CD4-positive, alpha-beta T cell treated with Interleukin-17A for 1 hour (primary cell): ENCODE results near the gene AKR1C2.
"Not testable (repeated sequence)": the region's sequence is repeated elsewhere in the genome, so short reads cannot be mapped to it uniquely, and the experiment has no call there.

Experiments
- DNase-seq: peaks from one replicate; pipeline ENCODE4 v3.0.0-alpha.2; 2020

AKR1C2 gene

DNA sequence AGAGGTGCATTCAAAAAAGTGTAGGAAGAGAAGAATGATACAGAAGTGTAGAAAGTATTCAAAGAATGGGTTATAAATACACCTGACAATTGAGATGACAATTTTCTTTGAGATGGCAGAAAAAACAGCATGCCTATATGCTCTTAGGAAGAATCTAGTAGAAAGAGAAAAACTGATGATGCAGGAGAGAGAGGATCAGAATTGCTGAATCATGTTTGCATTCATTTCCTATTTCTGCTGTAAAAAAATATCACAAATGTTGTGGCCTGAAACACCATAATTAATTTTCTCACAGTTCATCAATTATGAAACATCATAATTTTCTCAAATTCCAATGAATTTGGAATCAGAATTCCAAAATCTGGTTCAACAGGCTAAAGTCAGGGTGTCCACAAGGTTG, 50.3 kb downstream of the AKR1C2 start:
- DNase-seq = no peak

DNA sequence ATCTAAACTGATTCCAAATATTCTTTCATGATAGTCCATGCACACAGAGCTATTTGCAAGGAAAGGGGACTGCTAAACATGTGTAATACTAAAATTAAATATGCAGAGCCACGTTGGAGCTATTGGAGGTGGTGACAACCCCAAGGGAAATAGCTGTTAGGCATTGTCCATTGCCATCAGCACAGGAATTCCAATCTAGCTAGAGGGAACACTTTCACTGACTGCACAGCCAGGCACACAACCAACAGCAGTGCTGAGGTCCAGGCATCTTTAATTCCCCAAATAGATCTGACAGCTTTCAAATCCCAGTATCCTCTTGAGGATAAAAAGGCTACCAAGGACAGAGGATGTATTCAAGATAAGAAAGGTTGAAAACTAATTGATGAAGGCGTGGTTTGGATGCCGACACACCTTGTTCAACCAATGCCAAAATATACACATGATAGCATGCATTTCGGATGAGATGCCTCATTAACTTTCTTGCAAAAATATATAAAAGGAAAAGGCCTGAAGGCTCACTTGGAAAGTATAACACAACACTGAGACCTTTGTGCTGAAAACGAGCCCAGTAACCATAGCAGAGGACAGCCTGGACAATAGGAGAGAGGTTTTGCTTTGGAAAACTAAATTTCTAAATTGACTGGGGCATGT, 52.0 kb downstream of the AKR1C2 start:
- DNase-seq = not testable (repeated sequence)

DNA sequence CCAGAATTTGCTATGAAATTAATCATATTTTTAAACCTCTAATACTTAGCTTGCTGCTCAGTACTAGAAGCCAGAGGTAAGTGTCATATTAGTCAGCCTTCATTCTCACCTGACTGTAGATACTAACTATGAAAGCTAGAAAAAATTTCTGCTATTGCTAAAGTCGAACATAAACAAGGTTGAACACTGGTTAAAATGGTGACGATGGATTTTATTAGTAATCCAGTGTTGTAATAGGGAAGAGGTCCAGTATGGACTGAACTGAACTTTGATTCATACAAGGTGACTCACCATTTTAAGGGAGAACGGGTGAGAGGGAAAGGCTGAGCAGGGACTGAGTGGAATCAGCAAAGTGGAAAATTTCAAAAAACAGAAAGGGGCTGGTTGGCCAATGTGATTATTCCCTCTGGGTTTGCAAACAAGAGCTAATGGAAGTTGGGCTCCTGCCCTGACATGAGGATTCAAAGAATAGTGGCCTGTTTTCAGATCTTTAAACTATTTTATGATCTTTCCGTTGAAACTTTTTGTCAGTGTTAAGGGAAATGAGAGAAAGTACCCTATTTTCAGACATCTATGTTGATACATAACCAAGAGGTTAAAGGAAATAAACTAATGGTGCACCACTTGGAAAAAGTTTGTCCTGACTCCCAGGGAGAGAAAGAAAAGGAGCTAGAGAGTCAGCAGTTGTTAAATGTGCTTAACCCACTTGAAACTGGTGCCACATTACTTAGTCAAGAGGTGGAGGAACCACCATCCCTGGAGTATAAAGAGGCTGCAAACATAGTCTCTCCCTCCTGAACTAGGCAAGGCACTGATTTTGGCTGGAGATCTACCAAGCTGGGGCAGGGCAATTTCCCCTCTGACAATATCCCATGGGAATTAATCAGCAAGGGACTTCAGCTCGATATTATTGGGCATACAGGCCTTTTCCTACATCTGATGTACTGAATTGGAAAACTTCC, 55.7 kb downstream of the AKR1C2 start:
- no peak for DNase-seq

DNA sequence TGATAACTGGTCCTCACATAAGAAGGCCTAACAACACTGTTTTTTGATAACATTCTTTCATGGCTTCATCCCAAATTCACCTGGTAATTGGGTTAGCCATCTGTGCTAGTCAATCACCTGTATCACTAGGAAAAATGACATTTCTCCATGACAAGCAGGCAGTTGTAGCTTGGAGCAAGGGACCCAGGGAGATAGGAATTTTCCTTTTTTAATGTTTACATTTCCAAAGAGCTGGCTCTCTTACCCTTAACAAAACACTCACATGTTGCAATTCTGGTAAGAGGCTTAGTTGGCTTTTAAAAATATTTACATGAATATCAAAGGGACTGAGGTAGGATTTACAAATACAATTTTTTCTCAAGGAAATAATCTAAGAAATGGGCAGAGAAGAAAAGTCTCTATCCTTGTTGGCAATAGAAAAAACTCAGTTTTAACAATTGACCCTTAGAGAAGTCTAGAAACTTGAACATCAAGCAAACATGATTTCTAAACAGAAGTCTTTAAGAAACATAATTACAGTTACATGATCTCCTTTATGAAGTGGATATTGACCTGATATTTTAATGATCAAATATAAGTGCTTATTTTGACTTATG, 56.5 kb downstream of the AKR1C2 start:
- DNase-seq = no peak

DNA sequence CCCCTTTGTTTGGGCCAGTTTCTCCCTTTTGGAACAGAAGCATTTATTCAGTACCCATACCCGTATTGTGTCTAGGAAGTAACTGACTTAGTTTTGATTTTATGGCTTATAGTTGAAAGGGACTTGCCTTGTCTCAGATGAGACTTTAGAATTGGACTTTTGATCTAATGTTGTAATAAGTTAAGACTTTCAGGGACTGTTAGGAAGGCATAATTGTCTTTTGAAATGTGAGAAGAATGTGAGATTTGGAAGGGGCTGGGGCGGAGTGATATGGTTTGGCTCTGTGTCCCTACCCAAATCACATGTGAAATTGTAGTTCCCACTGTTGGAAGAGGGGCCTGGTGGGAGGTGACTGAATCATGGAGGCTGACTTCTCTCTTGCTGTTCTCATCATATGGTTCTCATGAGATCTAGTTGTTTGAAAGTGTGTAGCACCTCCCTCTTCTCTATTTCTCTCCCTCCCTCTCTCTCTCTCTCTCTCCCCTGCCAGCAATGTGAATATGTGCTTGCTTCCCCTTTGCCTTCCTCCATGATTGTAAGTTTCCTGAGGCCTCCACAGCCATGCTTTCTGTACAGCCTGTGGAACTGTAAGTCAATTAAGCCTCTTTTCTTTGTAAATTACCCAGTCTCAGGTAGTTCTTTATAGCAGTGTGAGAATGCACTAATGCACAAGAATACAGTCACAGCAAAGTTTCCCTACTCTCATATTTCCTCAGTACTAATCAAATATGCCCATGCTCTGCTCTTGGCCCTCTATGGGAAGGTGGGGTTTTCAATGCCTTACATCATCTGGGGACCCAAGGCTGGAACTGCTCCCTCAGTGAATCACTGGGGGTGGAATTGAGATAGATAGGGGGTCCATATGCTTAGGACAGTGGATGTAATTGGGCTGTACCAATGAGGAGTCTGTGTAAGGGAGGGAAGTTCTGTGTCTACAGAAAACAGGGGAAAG, 57.6 kb downstream of the AKR1C2 start:
- no peak for DNase-seq

DNA sequence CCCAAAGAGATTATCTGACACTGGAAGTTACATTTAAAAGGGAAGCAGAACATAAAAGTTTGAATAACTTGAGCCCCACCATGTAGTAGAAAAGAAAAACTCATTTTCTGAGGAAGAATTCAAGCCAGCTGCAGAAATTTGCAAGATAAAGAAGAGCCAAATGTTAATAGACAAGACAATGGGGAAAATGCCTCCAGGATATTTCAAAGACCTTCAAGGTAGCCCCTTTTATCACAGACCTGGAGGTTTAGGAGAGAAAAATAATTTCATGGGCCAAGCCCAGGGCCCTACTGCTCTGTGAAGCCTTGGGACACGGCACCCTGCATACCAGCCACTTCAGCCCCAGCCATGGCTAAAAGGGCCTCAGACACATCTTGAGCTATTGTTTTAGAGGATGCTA, 58.8 kb downstream of the AKR1C2 start:
- DNase-seq = no peak

DNA sequence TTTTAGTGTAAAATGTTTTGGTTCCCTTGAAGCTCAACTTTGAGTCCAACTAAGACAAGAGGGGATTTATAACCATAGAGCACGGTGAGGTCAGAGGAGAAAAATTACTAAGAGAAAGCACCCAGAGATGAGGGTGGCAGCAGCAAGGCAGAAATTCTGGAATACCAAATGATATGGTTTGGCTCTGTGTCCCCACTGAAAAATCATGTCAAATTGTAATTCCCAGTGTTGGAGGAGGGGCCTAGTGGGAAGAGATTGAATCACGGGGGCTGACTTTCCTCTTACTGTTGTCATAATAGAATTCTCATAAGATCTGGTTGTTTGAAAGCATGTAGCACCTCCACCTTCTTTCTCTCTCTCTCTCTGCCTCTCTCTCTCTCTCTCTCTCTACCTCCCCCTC, 59.8 kb downstream of the AKR1C2 start:
- DNase-seq = no peak

DNA sequence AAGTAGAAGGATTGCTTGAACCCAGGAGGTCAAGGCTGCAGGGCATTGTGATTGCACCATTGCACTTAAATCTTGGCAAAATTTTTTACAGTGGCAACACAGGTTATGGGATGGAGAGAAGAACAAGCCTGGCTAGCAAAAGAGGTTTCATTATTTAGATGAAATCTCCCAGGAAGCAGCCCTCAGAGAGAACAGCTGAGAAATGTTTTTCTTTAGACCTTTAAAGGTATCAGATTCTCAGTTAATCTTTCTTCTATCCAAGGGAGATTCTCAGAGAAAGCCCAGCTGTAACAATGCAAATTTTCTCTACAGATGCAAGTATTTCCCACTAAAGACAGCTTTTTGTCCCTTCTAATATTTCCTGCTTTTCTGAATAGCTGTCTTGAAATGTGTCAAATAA, 60.2 kb downstream of the AKR1C2 start:
- DNase-seq = not testable (repeated sequence)

DNA sequence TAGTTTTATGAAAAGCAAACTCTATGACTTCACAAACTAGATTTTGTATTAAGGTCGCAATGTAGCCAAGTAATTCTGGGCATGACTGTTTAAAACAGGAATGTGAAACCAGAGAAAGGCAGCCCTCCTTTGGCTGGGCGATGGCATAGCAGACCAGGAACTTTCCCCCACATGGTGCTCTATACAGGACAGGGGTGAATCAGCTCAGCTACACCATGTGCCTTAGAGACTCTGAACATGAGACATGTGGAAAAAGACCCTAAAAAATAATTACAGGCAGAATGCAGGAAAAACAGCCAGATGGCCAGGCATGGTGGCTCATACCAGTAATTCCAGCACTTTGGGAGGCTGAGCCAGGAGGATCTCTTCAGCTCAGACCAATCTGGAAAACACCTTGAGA, 60.7 kb downstream of the AKR1C2 start:
- not testable (repeated sequence) for DNase-seq

DNA sequence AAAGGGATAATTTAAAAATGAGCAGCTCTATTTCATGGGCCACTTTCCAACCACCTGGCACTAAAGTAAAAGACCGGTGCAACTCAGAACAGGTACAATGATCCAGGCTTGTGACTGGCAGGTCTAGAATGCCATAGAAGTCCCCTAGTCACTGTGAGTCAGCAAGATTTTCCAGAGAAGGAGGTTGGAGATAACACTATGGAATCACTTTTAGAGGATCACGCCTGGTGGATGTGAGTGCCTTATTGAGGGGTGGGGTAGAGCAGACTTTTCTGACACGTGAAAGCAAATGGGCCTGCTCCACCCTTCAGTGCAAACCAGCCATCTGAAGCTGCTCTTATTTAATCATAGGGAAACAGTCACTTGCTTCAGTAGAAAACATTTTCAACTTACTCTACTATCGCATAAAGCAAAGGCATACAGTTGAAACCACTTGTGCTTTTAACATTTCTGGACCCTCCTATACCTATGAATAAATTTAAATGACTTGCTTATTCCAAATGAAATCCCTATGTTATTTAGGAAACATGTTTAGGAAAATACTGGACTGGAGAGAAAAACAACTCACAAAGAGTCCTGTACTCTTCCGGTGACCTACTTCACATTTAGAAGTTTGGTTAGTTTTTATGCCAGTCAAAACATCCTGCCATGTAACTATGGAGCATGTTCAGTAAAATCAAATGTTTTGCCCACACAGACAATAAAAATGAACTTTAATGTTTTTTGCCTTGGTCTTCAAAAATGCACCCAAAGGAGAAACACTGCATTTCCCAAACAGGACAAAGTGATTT, 61.9 kb downstream of the AKR1C2 start:
- no peak for DNase-seq

DNA sequence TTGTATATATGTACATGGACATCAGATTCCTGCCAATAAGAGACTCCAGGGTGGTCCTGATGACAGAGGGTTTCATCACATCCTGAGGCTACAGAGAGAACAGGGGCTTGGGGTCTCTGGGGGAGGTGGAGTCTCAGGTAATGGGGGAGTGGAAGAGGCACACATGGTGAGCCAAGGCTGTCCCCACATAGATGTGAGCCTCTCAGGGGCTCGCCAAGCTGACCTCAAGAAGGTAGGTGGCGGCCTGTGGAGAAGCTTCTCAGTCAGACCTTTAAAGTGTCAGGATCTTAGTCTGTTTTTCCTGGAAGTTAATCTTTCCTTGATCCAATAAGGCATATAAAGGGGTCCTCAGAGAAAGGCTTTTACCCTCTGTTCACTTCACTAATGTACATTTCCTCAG, 62.7 kb downstream of the AKR1C2 start:
- not testable (repeated sequence) for DNase-seq

DNA sequence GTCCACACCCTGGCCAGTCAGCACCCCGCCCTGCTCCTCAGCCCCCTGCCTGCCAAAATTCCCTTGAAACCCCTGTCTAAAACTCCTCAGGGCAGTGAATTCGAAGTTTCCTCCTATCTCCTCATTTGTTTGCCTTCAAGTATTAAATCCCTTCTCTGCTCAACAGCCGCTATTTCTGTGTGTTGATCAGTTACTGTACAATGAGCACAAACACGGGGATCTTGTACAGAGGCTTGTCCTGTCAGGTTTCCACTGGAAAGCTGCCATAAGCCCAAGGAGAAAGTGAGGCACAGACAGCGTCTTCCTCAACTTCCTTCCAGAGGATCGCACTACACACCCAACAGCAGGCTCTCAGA, 63.6 kb downstream of the AKR1C2 start:
- DNase-seq = not testable (repeated sequence)

DNA sequence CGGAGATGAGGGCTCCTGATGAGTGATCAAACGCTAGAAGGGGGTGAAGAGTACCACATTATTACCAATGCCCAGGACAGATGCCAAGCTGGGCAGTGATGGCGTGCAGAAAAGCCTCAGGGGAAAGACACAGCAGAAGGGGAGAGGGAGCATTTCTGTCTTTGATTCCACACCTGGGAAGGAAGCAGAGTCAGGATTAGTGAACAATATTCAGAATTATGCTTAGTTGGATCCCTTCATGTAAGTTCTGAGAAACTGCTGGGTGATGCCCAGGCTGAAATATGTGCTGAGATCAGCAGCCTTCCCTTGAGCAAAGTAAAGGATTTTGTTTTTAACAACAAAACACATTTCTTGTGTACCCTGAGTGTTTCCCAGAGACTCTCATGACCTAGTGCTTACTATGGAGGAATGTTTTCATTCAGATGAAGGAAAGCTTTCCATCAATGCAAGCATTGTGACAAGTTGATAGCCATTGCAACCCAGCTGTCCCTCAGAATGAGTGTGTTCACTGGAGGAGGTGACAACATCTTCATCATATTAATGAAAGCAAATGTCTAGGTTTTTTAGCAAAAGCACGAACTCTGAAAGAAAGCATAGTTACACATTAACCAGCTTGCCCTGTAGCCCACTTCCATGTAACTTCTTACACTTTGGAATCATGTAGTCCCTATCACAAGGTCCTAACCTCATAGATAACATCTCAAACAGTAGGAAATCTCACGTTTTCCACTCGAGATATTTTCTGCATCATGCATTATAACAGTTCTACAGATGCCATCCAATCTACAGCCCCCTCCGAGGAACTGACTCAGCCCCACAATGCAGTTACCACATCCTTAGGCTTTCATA, 64.2 kb downstream of the AKR1C2 start:
- no peak for DNase-seq
